ENCODE data around the gene AGPAT2. TPM values are rescaled to one million over a fixed set of nuclear protein-coding genes. Genes with fewer than 3 reads are reported as not detected.

Gene AGPAT2
- total and polyA plus RNA-seq, 2 of the 4 experiments (the other 2 are of a cell fraction) = 16.1 to 39.5 TPM

GRCh38 chr9:136624184-136624951 is 62.9 kb downstream of the AGPAT2 start (continued):
- no peak for TF ChIP-seq SMC3 (IDR thresholded peaks at IDR 0.05; ENCODE audit: low read depth, low read length)

DNA sequence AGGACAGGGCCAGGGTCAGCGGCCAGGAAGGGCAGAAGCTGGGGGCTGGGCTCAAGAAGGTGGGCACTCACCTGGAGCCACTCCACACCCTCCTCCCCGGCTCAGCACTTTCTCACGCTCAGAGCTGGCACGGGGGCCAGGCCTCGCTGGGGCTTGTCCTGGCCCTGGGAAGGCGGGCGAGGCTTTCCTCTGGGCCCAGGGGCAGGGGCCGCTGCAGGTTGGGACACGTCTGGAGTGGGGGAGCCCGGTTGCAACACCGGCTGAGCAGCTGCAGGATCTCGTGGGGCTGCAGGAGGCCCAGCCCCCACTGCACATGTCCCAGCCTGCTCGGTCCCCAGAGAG is 63.4 kb downstream of the AGPAT2 start:
- Histone ChIP-seq H3K56ac (ENCODE audit: extremely low read depth, insufficient read depth, low read length) (no peak overlapping the region), H3K79me1 (ENCODE audit: low read depth in 1 of 2, low read length in 2 of 2) (no peaks in the 10 kb centered on the region), H3K4me3 (ENCODE audit: insufficient read depth, low read depth, low read length) (no peak overlapping the region), H4K91ac (ENCODE audit: insufficient read depth, low read depth, low read length) (no peak overlapping the region), H2BK15ac (ENCODE audit: low read depth, low read length) (no peak overlapping the region), H4K5ac (ENCODE audit: low read depth, low read length) (no peak overlapping the region), H3K9me3 (ENCODE audit: control insufficient read depth, insufficient read depth, low read length) (no peaks in the 10 kb centered on the region), H2AFZ (replicated peaks; ENCODE audit: low read length, poor library complexity) (no peak overlapping the region), H2AK9ac (replicated peaks; ENCODE audit: low read depth, low read length, poor library complexity) (peak overlapping the region; percentile 28), H2BK5ac (ENCODE audit: low read depth, low read length, poor library complexity, severe bottlenecking) (no peak overlapping the region), H3K23ac (ENCODE audit: low read depth, low read length) (no peak overlapping the region), H3K36me3 (ENCODE audit: control insufficient read depth, insufficient read depth, low read length) (no peaks in the 10 kb centered on the region), H3K9me1 (ENCODE audit: insufficient read depth, low read length) (no peaks in the 10 kb centered on the region), H2BK20ac (ENCODE audit: low read depth, low read length) (0 out of 2 replicates have a peak overlapping the region, but pooled peaks have one; percentile 7), H3K9ac (ENCODE audit: low read depth, low read length) (no peak overlapping the region), H3K4me2 (ENCODE audit: low read depth, low read length) (no peak overlapping the region), H4K20me1 (ENCODE audit: insufficient read depth, low read length) (no peaks in the 10 kb centered on the region), H3K4me1 (ENCODE audit: control insufficient read depth, insufficient read depth, low read length) (peaks cover 12% of the 10 kb centered on the region; the same call in 1 of the 2 replicates), H3K4ac (ENCODE audit: low read depth, low read length) (no peak overlapping the region), H3K27ac (ENCODE audit: insufficient read depth, low read length) (no peak overlapping the region), H4K8ac (ENCODE audit: low read depth in 2 of 2, low read length in 2 of 2) (no peak overlapping the region), H3K27me3 (ENCODE audit: control insufficient read depth, insufficient read depth, low read length) (no peaks in the 10 kb centered on the region; the same call in 1 of the 2 replicates), H2AK5ac (ENCODE audit: low read depth, low read length) (no peak overlapping the region), H3K14ac (replicated peaks; ENCODE audit: low read depth, low read length) (no peak overlapping the region), H3K18ac (ENCODE audit: low read depth, low read length) (no peak overlapping the region), H2BK120ac (ENCODE audit: low read depth, low read length) (no peak overlapping the region)
- POLR2A ChIA-PET (ENCODE audit: unreplicated experiment) = no interaction called here
- no TSS peak for BruUV-seq (replicated peaks)
- dilution Hi-C loops (cut with HindIII; ENCODE audit: low sequenced_read_pairs, unreplicated experiment) (no loop called here), in situ Hi-C loops (cut with MboI; ENCODE audit: low sequenced_read_pairs) (no loop called here), intact Hi-C loops (cut with micrococcal nuclease) (loop anchor here (2.0 kb wide), 1 partner anchor 79 kb away; no protein-coding TSS in a partner anchor)
- 95% methylated on average over 6 of the region's 13 CpGs; no CpG with 5 or more reads in 1 of the 2 experiments for WGBS, 2 experiments (ENCODE audit: extremely low coverage in 2 of 2, insufficient read length in 1 of 2)
- DNase-seq (no peak), ATAC-seq (ENCODE audit: low read depth) (no peak)
- CTCF ChIA-PET = no interaction called here
- TF ChIP-seq POLR2A (IDR thresholded peaks at IDR 0.05; ENCODE audit: low read depth, low read length) (no peak), RCOR1 (IDR thresholded peaks at IDR 0.05; ENCODE audit: insufficient replicate concordance, low read length) (no peak), RFX5 (IDR thresholded peaks at IDR 0.05; ENCODE audit: low read depth, low read length) (no peak)

Small RNAs within 50 kb of the gene (microRNA-seq; reads per million reads assigned to microRNA genes)
- 273 to 833 reads per million in 2 experiments for gene MIR126 (ENCODE audit: insufficient read depth in 1 of 2, insufficient read length in 1 of 2, unreplicated experiment in 1 of 2)

Small RNAs within 50 kb of the gene (small RNA-seq; reads per million reads assigned to genes)
- gene MIR126 = 2.9 to 2,298 (median 306) reads per million in 5 experiments

Other genes starting within 250 kb of the AGPAT2 start
- 1.6 and 1.9 TPM in 2 replicates for gene INPP5E, start 247.6 kb downstream of the AGPAT2 start, total RNA-seq (2012; rRNA removed)
- gene INPP5E, start 247.6 kb downstream of the AGPAT2 start, polyA plus RNA-seq (2012; rRNA removed) = 9.4 and 11.0 TPM in 2 replicates
- 12.2 and 12.8 TPM in 2 replicates for gene SEC16A, start 204.4 kb downstream of the AGPAT2 start, total RNA-seq (2012; rRNA removed)
- 42.2 and 48.1 TPM in 2 replicates for gene SEC16A, start 204.4 kb downstream of the AGPAT2 start, polyA plus RNA-seq (2012; rRNA removed)
- gene NOTCH1, start 141.4 kb downstream of the AGPAT2 start, total RNA-seq (2012; rRNA removed) = 1.8 and 2.5 TPM in 2 replicates
- gene NOTCH1, start 141.4 kb downstream of the AGPAT2 start, polyA plus RNA-seq (2012; rRNA removed) = 6.0 and 6.9 TPM in 2 replicates
- gene EGFL7, start 24.5 kb downstream of the AGPAT2 start, total RNA-seq (2012; rRNA removed) = 1.4 and 2.2 TPM in 2 replicates
- 10.4 and 16.4 TPM in 2 replicates for gene EGFL7, start 24.5 kb downstream of the AGPAT2 start, polyA plus RNA-seq (2012; rRNA removed)
- gene DIPK1B, start 25.1 kb upstream of the AGPAT2 start, total RNA-seq (2012; rRNA removed) = 3.1 and 3.4 TPM in 2 replicates
- 7.1 and 8.5 TPM in 2 replicates for gene DIPK1B, start 25.1 kb upstream of the AGPAT2 start, polyA plus RNA-seq (2012; rRNA removed)
- not detected in 2 replicates for gene LCN10, start 55.5 kb upstream of the AGPAT2 start, total RNA-seq (2012; rRNA removed)
- gene LCN10, start 55.5 kb upstream of the AGPAT2 start, polyA plus RNA-seq (2012; rRNA removed) = not detected in 2 replicates
- not detected in 2 replicates for gene LCN6, start 61.1 kb upstream of the AGPAT2 start, total RNA-seq (2012; rRNA removed)
- not detected in 2 replicates for gene LCN6, start 61.1 kb upstream of the AGPAT2 start, polyA plus RNA-seq (2012; rRNA removed)
- not detected in 2 replicates for gene LCN8, start 70.8 kb upstream of the AGPAT2 start, total RNA-seq (2012; rRNA removed)
- not detected in 2 replicates for gene LCN8, start 70.8 kb upstream of the AGPAT2 start, polyA plus RNA-seq (2012; rRNA removed)
- gene LCN15, start 77.1 kb upstream of the AGPAT2 start, total RNA-seq (2012; rRNA removed) = not detected in 2 replicates
- not detected in 2 replicates for gene LCN15, start 77.1 kb upstream of the AGPAT2 start, polyA plus RNA-seq (2012; rRNA removed)
- 37.2 and 39.1 TPM in 2 replicates for gene TMEM141, start 103.9 kb upstream of the AGPAT2 start, total RNA-seq (2012; rRNA removed)
- 72.6 and 77.8 TPM in 2 replicates for gene TMEM141, start 103.9 kb upstream of the AGPAT2 start, polyA plus RNA-seq (2012; rRNA removed)
- gene CCDC183, start 108.9 kb upstream of the AGPAT2 start, total RNA-seq (2012; rRNA removed) = under 0.01 TPM in 1 of 2 replicates, not detected in the other
- gene CCDC183, start 108.9 kb upstream of the AGPAT2 start, polyA plus RNA-seq (2012; rRNA removed) = 0.29 and 0.44 TPM in 2 replicates
- 43.9 and 47.5 TPM in 2 replicates for gene RABL6, start 120.5 kb upstream of the AGPAT2 start, total RNA-seq (2012; rRNA removed)
- gene RABL6, start 120.5 kb upstream of the AGPAT2 start, polyA plus RNA-seq (2012; rRNA removed) = 37.1 and 40.4 TPM in 2 replicates
- 0.18 and 0.28 TPM in 2 replicates for gene AJM1, start 155.0 kb upstream of the AGPAT2 start, total RNA-seq (2012; rRNA removed)
- 1.5 and 1.9 TPM in 2 replicates for gene AJM1, start 155.0 kb upstream of the AGPAT2 start, polyA plus RNA-seq (2012; rRNA removed)
- 70.3 and 79.8 TPM in 2 replicates for gene PHPT1, start 162.0 kb upstream of the AGPAT2 start, total RNA-seq (2012; rRNA removed)
- gene PHPT1, start 162.0 kb upstream of the AGPAT2 start, polyA plus RNA-seq (2012; rRNA removed) = 214 and 338 TPM in 2 replicates
- gene MAMDC4, start 164.9 kb upstream of the AGPAT2 start, total RNA-seq (2012; rRNA removed) = 0.18 and 0.28 TPM in 2 replicates
- gene MAMDC4, start 164.9 kb upstream of the AGPAT2 start, polyA plus RNA-seq (2012; rRNA removed) = 3.5 and 5.0 TPM in 2 replicates
- gene EDF1, start 178.9 kb upstream of the AGPAT2 start, total RNA-seq (2012; rRNA removed) = 279 and 538 TPM in 2 replicates
- 701 and 703 TPM in 2 replicates for gene EDF1, start 178.9 kb upstream of the AGPAT2 start, polyA plus RNA-seq (2012; rRNA removed)
- 5.8 and 6.6 TPM in 2 replicates for gene TRAF2, start 199.1 kb upstream of the AGPAT2 start, total RNA-seq (2012; rRNA removed)
- gene TRAF2, start 199.1 kb upstream of the AGPAT2 start, polyA plus RNA-seq (2012; rRNA removed) = 12.0 and 12.9 TPM in 2 replicates

Measured in IMR-90 (cell line).